Measurements from ENCODE around the gene TMEM150A.
A peak's percentile ranks its signal among the peaks of the same experiment; 100 is the strongest.
"Not testable (repeated sequence)": the region's sequence is repeated elsewhere in the genome, so short reads cannot be mapped to it uniquely, and the experiment has no call there.

The TMEM150A gene

DNA sequence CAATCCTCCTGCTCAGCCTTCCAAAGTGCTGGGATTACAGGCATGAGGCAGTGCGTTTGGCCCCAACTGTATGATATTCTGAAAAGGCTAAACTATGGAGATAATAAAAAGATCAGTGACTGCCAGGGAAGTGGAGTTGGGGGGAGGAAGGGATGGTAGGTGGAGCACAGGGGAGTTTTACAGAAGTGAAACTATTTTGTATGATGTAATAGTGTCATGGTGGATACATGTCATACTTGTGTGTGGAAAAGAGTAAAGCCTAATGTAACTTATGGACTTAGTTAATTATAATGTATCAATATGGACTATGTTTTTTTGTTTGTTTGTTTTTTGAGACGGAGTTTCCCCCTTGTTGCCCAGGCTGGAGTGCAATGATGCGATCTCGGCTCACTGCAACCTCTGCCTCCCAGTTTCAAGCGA, 38.3 kb downstream of the TMEM150A start:
- no peak for DNase-seq (ENCODE audit: low read depth)

DNA sequence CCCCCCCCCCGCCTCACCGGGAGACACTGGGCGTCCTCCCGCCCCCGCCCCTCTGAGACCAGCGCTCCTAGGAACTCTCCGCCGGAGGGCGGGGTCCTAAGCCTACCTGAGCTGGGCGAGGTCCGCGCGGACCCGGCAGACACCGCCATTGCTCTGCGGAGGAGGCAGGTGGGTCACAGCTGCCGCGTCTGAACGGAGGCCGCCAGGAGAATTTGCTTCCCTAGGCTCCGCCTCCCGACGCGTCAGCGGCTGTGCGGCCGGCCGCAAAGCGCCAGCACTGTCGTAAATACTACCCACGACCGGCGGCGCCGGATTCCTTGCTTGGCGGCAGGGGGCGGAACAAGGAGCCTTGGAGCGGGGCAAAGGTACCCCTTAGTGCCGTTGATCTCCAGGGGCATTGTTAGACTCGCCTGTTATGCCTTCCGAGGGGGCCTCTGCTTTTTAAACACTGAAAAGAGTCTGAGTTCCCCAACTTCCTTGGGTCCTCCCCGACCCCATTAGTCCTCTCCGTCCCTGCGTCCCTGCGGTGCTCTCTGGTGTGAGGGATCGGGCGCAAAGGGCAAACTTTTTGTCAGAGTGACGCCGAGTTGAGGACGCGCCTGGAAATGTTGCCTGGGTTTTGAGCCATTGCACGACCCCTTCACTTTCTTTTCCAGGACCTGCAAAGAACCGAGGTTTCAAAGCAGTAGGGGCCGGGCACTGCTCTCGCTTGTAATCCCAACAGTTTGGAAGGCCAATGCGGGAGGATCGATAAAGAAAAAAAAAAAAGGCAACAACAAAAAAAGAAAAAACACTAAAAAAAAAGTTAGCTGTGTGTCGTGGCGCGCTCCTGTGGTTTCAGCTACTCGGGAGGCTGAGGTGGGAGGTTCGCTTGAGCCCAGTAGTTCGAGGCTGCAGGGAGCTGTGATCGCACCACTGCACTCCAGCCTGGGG, 41.0 kb downstream of the TMEM150A start, which contains the start of gene GGCX:
Gene GGCX, minus strand, starts transcription at position 214 of the 933 bp plus-strand sequence. Its CDS starts 65 bp downstream, at position 149.
- DNase-seq (ENCODE audit: low read depth), result peak; percentile 96

DNA sequence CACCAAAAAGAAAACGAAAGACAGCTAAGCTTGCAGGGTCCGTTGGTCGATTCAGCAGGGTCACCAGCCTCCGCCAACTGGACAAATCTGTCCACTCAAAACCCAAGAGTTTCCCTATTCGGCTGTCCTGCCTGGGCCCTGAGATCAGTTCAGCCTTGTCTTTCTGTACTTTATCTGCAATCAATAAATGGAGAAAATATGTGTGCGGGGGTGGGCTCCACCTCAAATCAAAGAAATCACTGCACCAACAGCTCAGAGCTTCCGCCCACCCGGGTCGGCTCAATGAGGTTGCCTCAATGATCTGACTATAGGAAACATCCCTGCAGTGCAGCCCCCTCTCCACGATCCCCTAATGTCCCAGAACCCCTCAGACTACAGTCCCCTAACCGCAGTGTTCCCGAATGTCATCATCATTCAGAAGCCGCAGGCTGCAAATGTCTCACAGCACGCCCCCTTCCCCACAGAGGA, 41.7 kb downstream of the TMEM150A start:
- DNase-seq (ENCODE audit: low read depth), result peak; percentile 27

DNA sequence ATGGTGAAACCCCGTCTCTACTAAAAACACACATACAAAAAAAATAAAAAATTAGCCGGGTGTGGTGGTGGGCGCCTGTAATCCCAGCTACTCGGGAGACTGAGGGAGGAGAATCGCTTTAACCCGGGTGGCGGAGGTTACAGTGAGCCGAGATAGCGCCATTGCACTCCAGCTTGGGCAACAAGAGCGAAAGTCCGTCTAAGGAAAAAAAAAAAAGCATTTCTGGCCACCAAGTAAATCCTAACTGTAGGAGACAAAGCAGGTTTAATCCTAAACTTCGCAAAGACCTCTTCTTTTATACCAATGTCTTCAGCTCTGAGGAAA, 42.1 kb downstream of the TMEM150A start:
- DNase-seq (ENCODE audit: low read depth), result not testable (repeated sequence)

DNA sequence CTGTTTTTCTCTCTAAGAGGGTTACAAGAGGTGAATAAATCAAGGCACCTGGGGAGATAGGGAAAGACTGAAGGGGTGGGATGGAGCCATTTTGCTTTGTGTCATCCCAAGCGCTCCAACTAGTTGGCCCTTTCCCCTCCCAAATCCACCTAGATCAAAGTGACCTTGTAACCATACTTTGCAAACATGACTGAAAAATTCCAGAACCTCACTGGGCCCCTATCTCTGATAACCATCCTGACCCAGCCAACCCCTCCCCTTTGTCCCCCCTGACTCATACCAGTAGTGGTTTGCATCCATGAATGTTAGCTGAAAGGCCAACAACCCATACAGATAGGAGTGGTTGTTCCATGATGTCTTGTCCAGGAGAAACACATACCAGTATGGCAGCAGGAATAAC, 44.3 kb downstream of the TMEM150A start:
- no peak for DNase-seq (ENCODE audit: low read depth)

DNA sequence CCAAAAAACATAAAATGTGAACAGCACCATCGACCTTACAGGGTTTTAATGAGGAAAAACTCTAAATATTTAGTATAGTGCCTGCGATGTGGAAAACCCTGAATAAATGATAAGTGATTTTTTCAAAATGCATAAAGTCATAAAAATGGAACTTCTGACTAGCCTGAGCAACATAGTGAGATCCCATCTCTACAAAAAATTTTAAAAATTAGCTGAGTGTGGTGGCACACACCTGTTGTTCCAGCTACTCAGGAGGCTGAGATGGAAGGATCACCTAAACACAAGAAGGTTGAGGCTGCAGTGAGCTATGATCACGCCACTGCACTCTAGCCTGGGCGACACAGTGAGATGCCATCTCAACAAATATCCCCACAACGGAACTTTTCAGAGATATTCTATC, 45.4 kb downstream of the TMEM150A start:
- DNase-seq (ENCODE audit: low read depth), result no peak

DNA sequence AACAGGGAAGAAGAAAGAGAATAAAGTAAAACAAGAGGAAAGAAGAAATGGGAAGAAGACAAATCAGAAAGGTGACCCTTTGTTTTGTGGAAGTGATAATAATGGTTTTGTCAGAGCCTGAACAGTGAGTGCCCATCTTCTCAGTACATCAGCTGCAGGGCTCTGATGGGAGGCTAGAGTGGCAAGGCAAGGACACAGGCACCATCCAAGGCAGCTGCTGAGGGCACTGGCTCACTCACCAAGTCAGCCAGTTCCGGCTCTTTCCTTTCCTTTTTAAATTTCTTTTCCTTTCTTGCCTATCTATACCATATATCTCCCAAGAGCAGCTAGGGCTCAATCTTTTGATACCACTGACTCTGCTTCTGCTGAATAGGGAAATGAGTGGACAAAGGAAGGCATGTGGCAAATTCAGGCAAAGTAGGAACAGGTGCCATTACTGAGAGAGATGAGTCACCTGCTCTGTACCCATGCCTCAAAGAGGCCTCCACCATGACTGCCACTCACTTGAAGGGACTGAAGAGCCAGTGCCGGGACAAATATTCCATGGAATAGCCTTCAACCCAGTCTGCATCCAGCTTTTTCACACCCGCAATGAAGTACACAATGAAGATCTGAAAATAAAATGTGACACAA, 47.4 kb downstream of the TMEM150A start:
- DNase-seq (ENCODE audit: low read depth), result no peak

DNA sequence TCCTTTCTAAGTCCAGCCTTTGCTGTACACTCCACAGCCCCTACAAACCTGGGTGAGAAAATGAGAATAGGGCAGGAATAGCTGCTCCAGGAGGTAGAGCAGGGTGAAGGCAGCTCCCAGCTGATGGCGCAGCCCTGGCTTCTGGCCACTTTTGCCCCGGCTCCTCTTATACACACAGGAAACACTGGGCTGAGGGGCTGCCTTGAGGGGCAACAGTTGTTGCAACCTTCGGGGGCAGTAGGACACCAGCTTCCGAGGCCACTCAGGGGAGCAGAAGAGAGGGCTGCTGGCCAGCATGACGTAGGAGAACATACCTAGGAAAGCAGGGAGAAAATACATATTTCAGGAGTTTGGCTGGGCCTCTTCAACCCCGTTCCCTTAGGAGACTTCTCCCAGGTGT, 49.3 kb downstream of the TMEM150A start:
- no peak for DNase-seq (ENCODE audit: low read depth)

DNA sequence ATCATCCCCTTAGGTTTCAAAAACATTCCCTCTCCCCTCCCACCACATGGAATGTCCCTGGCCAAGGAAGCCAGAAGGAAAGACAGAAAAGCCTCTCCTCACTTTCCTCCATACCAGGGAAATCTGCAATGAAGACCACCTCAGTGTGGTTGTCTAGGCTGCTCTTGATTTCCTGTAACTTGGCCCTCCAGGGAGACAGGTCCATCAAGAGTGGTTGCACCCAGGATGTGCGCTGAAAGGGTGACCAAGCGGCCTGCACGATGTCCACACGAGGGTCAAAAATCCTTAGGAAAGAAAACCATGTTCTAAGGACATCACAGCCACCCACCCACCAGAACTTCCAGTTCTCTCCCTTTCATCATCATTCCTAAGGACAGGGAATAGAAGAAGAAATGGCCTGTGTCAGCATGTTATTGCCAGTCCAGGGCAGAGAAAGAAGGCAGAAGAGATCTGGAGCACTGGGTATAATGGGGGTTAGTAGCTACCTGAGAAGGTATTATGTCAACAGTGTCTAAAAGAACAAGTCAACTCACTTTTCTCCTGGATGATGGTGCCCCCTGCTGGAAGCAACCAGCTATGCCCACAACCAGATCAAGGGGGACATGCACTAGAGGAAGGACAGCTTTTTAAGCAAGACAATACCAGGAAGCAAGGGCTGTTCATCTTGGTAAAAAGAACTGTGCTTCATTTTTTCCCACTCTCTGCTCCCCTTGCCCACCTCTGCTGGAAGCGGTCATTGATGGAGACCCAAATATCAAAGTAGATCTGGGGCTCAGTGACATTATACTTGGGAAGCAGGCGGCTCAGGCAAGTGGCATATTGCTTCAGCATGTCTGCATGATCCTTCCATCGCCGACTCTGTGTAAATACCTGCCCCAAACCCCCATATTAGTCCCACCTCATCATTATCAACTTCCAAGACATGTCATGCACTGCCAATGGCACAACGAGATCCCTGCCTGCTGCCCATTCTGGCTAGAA, 50.5 kb downstream of the TMEM150A start:
- DNase-seq (ENCODE audit: low read depth), result peak; percentile 71

DNA sequence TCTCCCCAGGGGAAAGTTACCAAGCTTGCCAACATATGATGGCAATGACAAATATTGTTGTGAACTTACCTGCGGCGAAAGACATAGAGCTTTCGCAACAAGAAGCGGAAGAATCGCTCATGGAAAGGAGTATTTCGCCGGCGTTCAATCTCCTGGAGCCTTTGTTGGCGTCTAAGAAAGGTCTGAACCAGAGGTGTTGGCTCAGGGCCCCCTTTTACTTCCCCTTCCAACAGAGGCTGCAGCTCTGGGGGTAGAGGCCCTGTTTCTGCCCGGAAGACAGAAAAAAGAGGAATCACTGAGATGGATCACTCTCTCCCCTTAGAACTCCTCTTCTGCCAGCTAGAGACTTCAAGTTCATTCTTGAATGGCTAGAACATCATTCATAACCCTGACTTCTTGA, 52.0 kb downstream of the TMEM150A start:
- no peak for DNase-seq (ENCODE audit: low read depth)

DNA sequence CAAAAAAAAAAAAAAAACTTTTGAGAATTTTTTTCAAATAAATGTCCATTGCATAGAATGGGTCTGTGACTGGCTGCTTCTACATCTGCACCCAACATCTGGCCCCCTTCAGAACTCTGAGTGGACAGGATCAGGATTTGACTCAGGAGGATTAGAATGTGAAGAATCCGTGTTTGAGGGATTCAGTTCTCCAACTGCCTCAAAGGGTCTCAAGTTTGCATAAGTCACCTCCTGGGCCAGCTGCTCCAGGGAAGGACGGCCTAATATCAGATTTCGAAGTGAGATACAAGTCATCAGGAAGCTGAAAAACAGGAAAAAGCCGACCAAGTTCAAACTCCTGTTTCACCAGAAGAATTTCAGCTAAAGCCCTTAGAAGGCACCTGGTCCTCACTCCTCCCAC, 52.7 kb downstream of the TMEM150A start:
- DNase-seq (ENCODE audit: low read depth), result no peak

DNA sequence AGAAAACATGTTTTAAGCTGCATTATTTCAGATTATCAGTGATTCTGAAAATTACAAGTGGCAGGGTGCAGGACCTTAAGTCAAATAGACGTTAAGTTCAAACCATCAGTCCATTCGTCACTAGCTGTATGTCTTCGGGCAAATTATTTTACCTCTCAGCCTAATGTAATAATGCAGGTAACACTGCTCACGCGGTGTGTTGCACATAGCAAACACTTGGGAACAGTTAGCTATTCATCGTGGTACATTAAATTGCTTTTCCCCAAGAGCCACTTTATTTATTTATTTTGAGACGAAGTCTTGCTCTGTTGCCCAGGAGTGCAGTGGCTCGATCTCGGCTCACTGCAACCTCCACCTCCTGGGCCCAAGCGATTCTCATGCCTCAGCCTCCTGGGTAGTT, 53.4 kb downstream of the TMEM150A start:
- no peak for DNase-seq (ENCODE audit: low read depth)

DNA sequence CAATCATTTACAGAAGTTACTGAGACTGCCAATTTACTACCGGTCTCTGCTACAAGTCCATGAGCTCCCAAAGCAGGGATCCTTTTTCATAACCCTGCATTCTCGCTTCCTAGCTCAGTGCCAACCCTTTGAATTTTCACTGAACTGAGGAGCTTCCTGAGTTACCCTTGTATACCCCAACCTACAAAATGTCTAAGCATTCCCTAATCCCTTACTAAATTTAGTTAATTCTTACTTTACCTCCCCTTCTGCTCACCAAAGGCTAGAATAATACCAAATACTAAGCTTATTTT, 53.9 kb downstream of the TMEM150A start:
- no peak for DNase-seq (ENCODE audit: low read depth)
